NCI-H460 (cell line): ENCODE measurements around the gene KCNMB1. TPM values are rescaled to one million over a fixed set of nuclear protein-coding genes. Genes with fewer than 3 reads are reported as not detected.
"Not testable (repeated sequence)": the region's sequence is repeated elsewhere in the genome, so short reads cannot be mapped to it uniquely, and the experiment has no call there.

Experiments used
- DNase-seq: peaks from one replicate; pipeline ENCODE4 v3.0.0-alpha.2; 2016; ENCODE audit warnings: low read depth; ENCODE audit errors: extremely low read depth
- total RNA-seq: library from RNA; depleted of rRNA; stranded (reverse); fragments of >200 nt; shearing (Covaris generic); gene quantifications from 2 replicates; pipeline ENCODE4 v1.2.3, GENCODE V29; 2014

The KCNMB1 gene
- total RNA-seq, 1 experiment from 2014 or later = not detected

GRCh38 chr5:170380361-170380951 lies 8.7 kb downstream of the KCNMB1 start:
- DNase-seq = no peak

GRCh38 chr5:170378740-170379139 lies 10.4 kb downstream of the KCNMB1 start:
- no peak for DNase-seq

- no peak for DNase-seq
These were observed 12.1 kb downstream of the KCNMB1 start for GRCh38 chr5:170377027-170377426.

DNA sequence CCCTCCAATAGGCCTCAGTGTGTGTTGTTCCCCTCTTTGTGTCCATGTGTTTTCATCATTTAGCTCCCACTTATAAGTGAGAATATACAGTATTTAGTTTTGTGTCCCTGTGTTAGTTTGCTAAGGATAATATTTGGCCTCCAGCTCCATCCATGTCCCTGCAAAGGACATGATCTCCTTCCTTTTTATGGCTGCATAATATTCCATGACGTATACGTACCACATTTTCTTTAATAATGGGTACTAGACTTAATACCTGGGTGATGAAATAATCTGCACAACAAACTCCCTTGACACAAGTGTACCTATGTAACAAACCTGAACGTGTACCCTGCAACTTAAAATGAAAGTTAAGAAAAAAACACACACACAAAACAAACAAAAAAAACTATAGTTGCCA lies 12.6 kb downstream of the KCNMB1 start:
- not testable (repeated sequence) for DNase-seq

- no peak for DNase-seq
These were observed 13.9 kb downstream of the KCNMB1 start for GRCh38 chr5:170375283-170375682.

- DNase-seq = no peak
These were observed 16.2 kb downstream of the KCNMB1 start for GRCh38 chr5:170372971-170373370.

GRCh38 chr5:170368586-170368985 lies 20.6 kb downstream of the KCNMB1 start:
- no peak for DNase-seq

GRCh38 chr5:170366276-170366675 lies 22.9 kb downstream of the KCNMB1 start:
- no peak for DNase-seq

- DNase-seq = no peak
These were observed 23.3 kb downstream of the KCNMB1 start for GRCh38 chr5:170365831-170366230.

DNA sequence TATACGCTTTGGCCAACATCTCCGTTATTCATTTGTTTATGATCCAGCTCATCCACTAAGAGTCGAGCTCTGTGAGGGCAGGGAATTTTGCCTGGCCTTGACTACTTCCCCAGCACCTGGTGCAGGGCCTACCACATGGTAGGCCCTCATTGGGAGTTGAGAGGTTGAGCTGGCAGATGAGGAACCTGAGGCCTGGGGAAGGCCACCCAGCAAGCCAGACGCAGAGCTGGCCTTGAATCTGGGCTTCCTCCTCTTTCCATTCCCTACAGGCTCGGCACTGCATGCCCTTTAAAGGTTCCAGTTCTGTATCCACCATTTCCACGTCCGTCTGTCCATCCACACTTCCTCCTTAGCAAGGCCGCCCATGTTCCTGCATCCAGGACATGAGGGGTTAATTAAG lies 24.2 kb downstream of the KCNMB1 start:
- no peak for DNase-seq

GRCh38 chr5:170363671-170364070 lies 25.5 kb downstream of the KCNMB1 start:
- DNase-seq = no peak

GRCh38 chr5:170362656-170363055 lies 26.5 kb downstream of the KCNMB1 start:
- no peak for DNase-seq

DNA sequence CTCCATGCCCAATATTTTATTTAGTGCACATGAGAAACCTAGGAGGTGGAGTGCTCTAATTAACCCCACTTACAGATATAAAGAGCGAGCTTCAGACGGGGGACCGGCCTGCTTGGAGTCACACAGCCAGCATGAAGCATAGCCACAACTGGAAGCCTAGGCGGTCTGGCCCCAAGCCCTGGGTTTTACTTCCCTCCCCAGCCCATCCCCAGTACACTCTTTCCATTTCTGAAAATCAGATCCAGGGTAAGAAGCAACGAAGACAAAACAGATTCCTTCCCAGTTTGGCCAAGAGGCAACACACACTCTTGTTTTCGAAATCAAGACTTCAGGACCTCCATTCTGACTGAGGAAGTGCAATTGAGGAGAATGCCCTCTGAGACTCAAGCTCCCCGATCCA lies 27.1 kb downstream of the KCNMB1 start:
- no peak for DNase-seq

DNA sequence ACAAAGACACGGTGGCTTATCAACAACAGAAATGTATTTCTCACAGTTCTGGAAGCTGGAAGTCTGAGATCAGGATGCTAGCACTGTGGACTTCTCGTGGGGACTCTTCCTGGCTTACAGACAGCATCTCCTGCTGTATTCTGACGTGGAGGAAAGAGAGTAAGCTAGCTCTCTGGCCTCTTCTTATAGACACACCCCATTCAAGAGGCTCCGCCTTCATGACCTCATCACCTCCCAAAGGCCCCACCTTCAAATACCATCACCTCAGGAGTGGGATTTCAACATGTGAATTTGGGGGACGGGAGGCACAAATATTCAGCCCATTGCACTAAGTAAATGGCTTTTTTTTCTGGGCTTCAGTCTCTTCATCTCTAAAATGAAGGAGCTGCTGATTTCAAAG lies 27.6 kb downstream of the KCNMB1 start:
- DNase-seq = no peak

DNA sequence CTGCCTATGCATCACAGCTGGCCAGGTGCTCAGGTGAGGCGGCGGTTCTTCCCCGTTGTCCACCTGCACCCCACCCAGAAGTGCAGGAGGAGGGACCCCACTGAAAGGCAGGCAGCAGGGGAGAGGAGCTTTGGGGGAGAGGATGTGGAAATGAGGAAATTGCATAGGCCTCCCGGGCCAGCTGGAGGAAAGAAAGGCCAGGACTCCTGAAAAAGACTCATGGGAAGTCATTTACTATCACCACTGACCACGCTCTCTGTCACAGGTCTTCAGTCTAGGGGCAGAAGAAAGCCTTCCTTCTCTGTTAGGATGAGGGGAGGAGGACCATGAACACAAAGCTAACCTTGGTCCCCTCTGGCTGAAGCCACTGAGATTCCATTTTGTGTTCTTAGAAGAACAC lies 28.1 kb downstream of the KCNMB1 start:
- no peak for DNase-seq

DNA sequence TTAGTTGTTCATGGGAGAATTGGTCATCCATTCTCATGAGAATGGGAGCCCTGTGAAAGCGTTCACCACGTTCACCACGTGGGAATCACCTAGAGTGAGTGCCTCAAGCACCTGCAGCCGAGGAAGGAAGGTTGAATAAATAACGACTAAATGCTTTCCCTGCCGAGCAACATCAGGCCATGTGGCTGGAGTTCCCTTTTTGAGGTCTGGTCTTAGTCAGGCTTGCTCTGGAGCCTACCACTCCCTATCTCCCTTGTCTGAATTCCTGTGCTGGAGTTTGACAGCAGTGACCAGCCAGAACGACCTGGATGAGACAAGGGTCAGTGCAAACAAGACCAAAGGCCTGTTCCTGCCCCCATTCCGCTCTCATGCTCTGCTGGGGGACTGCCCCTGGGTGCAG lies 28.5 kb downstream of the KCNMB1 start:
- DNase-seq = no peak

- no peak for DNase-seq
These were observed 31.2 kb downstream of the KCNMB1 start for GRCh38 chr5:170357955-170358444.

DNA sequence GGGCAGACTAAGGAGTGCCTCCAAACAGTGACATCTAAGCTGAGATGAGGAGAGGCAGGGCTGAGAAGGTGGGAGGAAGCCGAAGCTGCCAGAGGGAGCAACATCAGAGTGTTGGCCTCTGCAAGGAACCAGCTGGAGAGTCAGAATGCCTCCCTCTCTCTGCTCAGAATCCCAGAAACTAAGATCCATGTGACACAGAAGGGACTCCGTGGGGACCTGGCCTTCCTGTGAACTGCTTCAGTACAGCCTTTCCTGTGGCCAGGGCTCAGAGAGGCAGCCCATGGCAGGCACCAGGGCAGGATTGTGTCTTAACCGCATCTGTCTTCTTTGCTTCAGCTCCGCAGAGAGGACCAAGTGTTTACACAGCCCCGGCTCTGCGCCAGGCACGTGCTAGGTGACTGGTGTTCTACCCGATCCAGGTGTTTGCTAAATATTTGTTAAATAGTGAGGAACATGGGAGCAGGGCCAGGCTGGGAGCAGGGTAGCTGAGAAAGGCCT lies 33.5 kb downstream of the KCNMB1 start:
- no peak for DNase-seq

GRCh38 chr5:170353961-170354360 lies 35.2 kb downstream of the KCNMB1 start:
- no peak for DNase-seq

- no peak for DNase-seq
These were observed 36.0 kb downstream of the KCNMB1 start for GRCh38 chr5:170353011-170353761.

DNA sequence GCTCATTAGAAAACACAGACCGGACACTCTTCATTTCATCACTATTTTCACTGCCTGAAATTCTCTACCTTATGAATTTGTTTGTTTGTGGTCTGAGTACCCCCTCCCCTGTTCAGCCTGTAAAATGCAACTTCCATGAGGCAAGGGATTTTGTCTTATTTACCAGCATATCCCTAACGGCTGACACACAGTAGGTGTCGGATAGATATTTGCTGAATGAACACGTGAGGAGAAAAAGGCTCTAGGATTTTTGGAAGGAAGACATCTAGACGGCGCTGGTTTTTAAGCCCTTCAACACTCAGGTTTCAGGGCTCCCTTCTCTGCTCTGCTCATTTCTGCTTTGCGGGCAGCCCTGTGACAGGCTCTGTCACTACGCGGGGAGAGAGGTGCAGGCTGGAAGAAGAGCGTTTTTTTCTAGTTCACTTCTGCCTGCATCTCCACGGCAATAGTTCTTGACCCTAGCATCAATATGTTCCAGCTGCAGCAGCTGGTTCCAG lies 41.0 kb downstream of the KCNMB1 start:
- DNase-seq = no peak

DNA sequence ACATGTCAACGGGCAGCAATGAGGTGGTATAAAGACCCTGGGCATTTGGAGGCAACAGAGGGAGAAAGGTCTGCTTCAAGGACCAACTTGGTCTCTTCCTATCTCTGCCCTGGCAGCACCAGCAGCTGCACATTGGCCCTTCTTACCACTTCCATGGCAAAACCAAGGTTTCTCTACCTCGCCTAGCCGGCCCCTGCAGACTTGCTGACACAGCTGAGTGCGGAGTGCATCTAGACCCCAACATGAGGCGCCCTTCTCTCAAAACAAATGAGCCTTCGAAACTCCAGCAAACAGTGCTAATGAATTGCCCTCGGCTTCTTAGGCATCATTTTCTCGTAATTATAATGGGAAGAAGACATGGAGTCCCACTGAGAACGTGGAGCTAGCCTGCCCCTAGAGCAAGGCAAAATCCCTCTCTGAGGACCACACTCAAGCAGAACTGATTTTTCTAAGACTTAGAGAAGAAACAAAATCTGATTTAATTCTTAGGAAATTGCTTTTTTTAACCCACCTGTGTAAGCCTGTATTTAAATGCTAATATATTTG lies 42.1 kb downstream of the KCNMB1 start:
- no peak for DNase-seq
